Cerebellar cortex (tissue), 1 donor: ENCODE results near the gene ADAT2.

ENCODE experiments used
- DNase-seq: peaks from one replicate; pipeline ENCODE4 v3.0.0-alpha.2; 2015; ENCODE audit warnings: low spot score

ADAT2 gene

GRCh38 chr6:143397227-143398222 is 53.0 kb downstream of the ADAT2 start:
- DNase-seq, result no peak

- DNase-seq, result no peak
Measured at GRCh38 chr6:143396497-143397226, 53.8 kb downstream of the ADAT2 start.

- no peak for DNase-seq
Measured at GRCh38 chr6:143395699-143396098, 54.8 kb downstream of the ADAT2 start.

GRCh38 chr6:143394389-143394788 is 56.1 kb downstream of the ADAT2 start:
- no peak for DNase-seq

GRCh38 chr6:143390278-143390677 is 60.2 kb downstream of the ADAT2 start:
- DNase-seq, result no peak

GRCh38 chr6:143385636-143386035 is 64.9 kb downstream of the ADAT2 start:
- DNase-seq, result no peak

- no peak for DNase-seq
Measured at GRCh38 chr6:143376861-143377260, 73.6 kb downstream of the ADAT2 start.

- DNase-seq, result no peak
Measured at GRCh38 chr6:143376375-143376774, 74.1 kb downstream of the ADAT2 start.

GRCh38 chr6:143375022-143375585 is 75.4 kb downstream of the ADAT2 start:
- DNase-seq, result no peak

- no peak for DNase-seq
Measured at GRCh38 chr6:143374014-143374413, 76.5 kb downstream of the ADAT2 start.
